GM21515 (cell line): ENCODE measurements around the gene ATAD3B.
"Not testable (repeated sequence)": the region's sequence is repeated elsewhere in the genome, so short reads cannot be mapped to it uniquely, and the experiment has no call there.

ENCODE experiments used
- ATAC-seq: cut with Tn5 transposase; IDR thresholded peaks from one replicate; pipeline ENCODE4 v1.9.1; 2021; ENCODE audit not compliant: unreplicated experiment

Gene ATAD3B

GRCh38 chr1:1477206-1477605 lies 5.6 kb downstream of the ATAD3B start:
- no peak for ATAC-seq

- no peak for ATAC-seq
Observed at GRCh38 chr1:1479547-1480487, 8.3 kb downstream of the ATAD3B start.

GRCh38 chr1:1480488-1480867 lies 8.9 kb downstream of the ATAD3B start:
- ATAC-seq, result not testable (repeated sequence)

- ATAC-seq, result not testable (repeated sequence)
Observed at GRCh38 chr1:1481811-1482210, 10.2 kb downstream of the ATAD3B start.

GRCh38 chr1:1482856-1483255 lies 11.3 kb downstream of the ATAD3B start:
- ATAC-seq, result no peak

GRCh38 chr1:1483714-1484113 lies 12.1 kb downstream of the ATAD3B start:
- ATAC-seq, result no peak

GRCh38 chr1:1484976-1485750 lies 13.6 kb downstream of the ATAD3B start:
- not testable (repeated sequence) for ATAC-seq

GRCh38 chr1:1485755-1486317 lies 14.3 kb downstream of the ATAD3B start:
- not testable (repeated sequence) for ATAC-seq

GRCh38 chr1:1487701-1488100 lies 16.1 kb downstream of the ATAD3B start:
- ATAC-seq, result no peak

- no peak for ATAC-seq
Observed at GRCh38 chr1:1489231-1489630, 17.7 kb downstream of the ATAD3B start.

GRCh38 chr1:1489861-1490260 lies 18.3 kb downstream of the ATAD3B start:
- ATAC-seq, result no peak

- no peak for ATAC-seq
Observed at GRCh38 chr1:1490633-1491230, 19.2 kb downstream of the ATAD3B start.

GRCh38 chr1:1491601-1492000 lies 20.0 kb downstream of the ATAD3B start:
- no peak for ATAC-seq

- ATAC-seq, result not testable (repeated sequence)
Observed at GRCh38 chr1:1494311-1494710, 22.7 kb downstream of the ATAD3B start.

GRCh38 chr1:1495461-1495975 lies 24.0 kb downstream of the ATAD3B start:
- ATAC-seq, result not testable (repeated sequence)

- not testable (repeated sequence) for ATAC-seq
Observed at GRCh38 chr1:1504777-1505365, 33.3 kb downstream of the ATAD3B start.

GRCh38 chr1:1505366-1505798 lies 33.8 kb downstream of the ATAD3B start:
- ATAC-seq, result not testable (repeated sequence)

- not testable (repeated sequence) for ATAC-seq
Observed at GRCh38 chr1:1505801-1506200, 34.2 kb downstream of the ATAD3B start.

GRCh38 chr1:1507305-1507704 lies 35.7 kb downstream of the ATAD3B start:
- ATAC-seq, result no peak

- not testable (repeated sequence) for ATAC-seq
Observed at GRCh38 chr1:1508775-1509464, 37.4 kb downstream of the ATAD3B start.
